ENCODE results near the gene M1AP. TPM values are rescaled to one million over a fixed set of nuclear protein-coding genes. Genes with fewer than 3 reads are reported as not detected.

The M1AP gene
- total and polyA plus RNA-seq, 9 of the 15 experiments (the other 6 are each of a cell fraction or from before 2014, with no cell fraction given) = 0.06 to 0.33 (median 0.11) TPM; not detected in 4

- TF ChIP-seq TBL1XR1 (IDR thresholded peaks at IDR 0.05; ENCODE audit: low read length in 2 of 2) = no peak
- TF ChIP-seq CEBPB (tag; IDR thresholded peaks at IDR 0.05) = no peak
- TF ChIP-seq ZNF316 (IDR thresholded peaks at IDR 0.05) = no peak
- TF ChIP-seq, protein P1, sequence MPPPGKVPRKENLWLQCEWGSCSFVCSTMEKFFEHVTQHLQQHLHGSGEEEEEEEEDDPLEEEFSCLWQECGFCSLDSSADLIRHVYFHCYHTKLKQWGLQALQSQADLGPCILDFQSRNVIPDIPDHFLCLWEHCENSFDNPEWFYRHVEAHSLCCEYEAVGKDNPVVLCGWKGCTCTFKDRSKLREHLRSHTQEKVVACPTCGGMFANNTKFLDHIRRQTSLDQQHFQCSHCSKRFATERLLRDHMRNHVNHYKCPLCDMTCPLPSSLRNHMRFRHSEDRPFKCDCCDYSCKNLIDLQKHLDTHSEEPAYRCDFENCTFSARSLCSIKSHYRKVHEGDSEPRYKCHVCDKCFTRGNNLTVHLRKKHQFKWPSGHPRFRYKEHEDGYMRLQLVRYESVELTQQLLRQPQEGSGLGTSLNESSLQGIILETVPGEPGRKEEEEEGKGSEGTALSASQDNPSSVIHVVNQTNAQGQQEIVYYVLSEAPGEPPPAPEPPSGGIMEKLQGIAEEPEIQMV (tag; conservative IDR thresholded peaks at IDR 0.05; ENCODE audit: low read depth) = no peak
- TF ChIP-seq, protein P2, sequence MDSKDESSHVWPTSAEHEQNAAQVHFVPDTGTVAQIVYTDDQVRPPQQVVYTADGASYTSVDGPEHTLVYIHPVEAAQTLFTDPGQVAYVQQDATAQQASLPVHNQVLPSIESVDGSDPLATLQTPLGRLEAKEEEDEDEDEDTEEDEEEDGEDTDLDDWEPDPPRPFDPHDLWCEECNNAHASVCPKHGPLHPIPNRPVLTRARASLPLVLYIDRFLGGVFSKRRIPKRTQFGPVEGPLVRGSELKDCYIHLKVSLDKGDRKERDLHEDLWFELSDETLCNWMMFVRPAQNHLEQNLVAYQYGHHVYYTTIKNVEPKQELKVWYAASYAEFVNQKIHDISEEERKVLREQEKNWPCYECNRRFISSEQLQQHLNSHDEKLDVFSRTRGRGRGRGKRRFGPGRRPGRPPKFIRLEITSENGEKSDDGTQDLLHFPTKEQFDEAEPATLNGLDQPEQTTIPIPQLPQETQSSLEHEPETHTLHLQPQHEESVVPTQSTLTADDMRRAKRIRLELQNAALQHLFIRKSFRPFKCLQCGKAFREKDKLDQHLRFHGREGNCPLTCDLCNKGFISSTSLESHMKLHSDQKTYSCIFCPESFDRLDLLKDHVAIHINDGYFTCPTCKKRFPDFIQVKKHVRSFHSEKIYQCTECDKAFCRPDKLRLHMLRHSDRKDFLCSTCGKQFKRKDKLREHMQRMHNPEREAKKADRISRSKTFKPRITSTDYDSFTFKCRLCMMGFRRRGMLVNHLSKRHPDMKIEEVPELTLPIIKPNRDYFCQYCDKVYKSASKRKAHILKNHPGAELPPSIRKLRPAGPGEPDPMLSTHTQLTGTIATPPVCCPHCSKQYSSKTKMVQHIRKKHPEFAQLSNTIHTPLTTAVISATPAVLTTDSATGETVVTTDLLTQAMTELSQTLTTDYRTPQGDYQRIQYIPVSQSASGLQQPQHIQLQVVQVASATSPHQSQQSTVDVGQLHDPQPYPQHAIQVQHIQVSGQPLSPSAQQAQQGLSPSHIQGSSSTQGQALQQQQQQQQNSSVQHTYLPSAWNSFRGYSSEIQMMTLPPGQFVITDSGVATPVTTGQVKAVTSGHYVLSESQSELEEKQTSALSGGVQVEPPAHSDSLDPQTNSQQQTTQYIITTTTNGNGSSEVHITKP (IDR thresholded peaks at IDR 0.05; ENCODE audit: partially characterized antibody) = no peak
- TF ChIP-seq MEF2D (tag; conservative IDR thresholded peaks at IDR 0.05; ENCODE audit: low read depth) = no peak
- no peak for TF ChIP-seq ZNF318 (IDR thresholded peaks at IDR 0.05; ENCODE audit: borderline replicate concordance in 1 of 2, low read depth in 1 of 2)
- no peak for TF ChIP-seq CBFA2T2 (conservative IDR thresholded peaks at IDR 0.05)
- peak; percentile 38; the same call in 1 of the 2 replicates for TF ChIP-seq JUND (IDR thresholded peaks at IDR 0.05; ENCODE audit: borderline replicate concordance, low read depth, low read length)
- peak; percentile 47; the same call in 1 of the 3 replicates for TF ChIP-seq JUND (tag; IDR thresholded peaks at IDR 0.05; ENCODE audit: borderline replicate concordance, low read depth, low read length)
- no peak for TF ChIP-seq ZFP30 (CRISPR knock-in tag; IDR thresholded peaks at IDR 0.05; ENCODE audit: borderline replicate concordance)
- TF ChIP-seq ARNT (IDR thresholded peaks at IDR 0.05) = no peak
- no peak for TF ChIP-seq ZNF384 (IDR thresholded peaks at IDR 0.05; ENCODE audit: low read depth, low read length)
Measured at GRCh38 chr2:74632209-74632938, 15.8 kb downstream of the M1AP start (continued).
